GM18526 (cell line): ENCODE data around the gene IDH3G.

Experiments
- POLR2A ChIP-seq: IDR thresholded peaks from 3 replicates; pipeline ENCODE4 v1.6.1; 2011; ENCODE audit not compliant: insufficient read length; ENCODE audit errors: extremely low read depth

Gene IDH3G

GRCh38 chrX:153794018-153794896, at the start of gene IDH3G, which contains the start of gene SSR4:
Gene IDH3G (minus strand): TSS chrX:153794375. CDS start chrX:153794326, 49 bp downstream.
Gene SSR4 (plus strand): TSS chrX:153794668. CDS start chrX:153794688, 20 bp downstream.
- TF ChIP-seq POLR2A = peak; percentile 56

DNA sequence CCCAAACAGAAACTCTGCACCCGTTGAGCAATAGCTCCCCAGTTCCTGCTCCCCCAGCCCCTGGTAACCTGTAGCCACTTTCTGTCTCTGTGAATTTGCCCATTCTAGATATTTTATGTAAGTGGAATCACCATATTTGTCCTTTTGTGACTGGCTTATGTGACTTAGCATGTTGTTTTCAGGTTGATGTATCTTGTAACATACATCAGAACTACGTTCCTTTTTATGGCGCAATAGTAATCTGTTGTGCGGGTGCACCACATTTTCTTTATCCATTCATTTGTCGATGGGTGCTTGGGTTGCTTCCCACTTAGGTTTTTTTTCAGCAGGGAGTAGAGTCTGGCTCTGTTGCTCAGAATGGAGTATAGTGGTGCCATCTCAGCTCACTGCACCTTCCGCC, 42.7 kb upstream of the IDH3G start:
- no peak for TF ChIP-seq POLR2A

GRCh38 chrX:153832728-153833127, 38.6 kb upstream of the IDH3G start:
- TF ChIP-seq POLR2A = no peak

- TF ChIP-seq POLR2A = no peak
These were observed 37.4 kb upstream of the IDH3G start for GRCh38 chrX:153831429-153832150.

DNA sequence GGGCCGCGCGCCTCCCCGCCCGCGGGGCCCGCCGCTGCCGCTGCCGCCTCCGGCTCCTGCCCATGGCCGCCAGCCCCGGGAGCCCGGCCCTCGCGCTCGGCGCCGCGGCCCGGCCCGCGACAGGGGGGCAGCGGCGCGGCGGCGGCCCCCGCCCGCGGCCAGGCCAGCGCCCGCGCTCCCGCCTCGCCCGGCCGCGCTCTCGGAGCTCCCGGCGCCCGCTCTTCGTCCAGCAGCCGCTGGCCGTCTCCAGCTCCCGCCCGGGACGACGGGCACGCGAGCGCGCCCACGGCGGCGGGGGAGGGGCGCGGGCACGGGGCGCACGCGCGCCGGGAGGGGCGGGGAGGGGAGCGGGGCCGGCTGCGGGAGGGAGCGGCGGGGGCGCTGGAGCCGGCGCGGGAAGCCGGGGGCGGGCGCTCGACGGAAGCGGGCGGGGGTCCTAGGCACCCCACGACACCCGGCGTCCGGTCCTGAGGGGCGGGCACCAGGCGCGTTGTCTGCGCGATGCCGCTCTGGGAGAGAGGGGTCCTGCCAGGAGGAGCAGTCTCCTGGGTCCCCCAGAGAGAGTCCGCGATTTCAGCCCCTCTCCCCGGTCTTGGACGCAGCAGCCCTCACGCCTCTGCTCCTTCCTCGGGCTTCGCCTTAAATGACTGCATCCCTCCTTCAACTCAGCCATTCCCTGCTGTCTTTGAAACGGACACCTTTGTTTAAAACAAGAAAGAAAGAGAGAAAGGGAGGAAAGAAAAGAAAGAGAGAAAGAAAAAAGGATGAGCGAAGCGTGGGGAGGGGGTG, 36.7 kb upstream of the IDH3G start:
- no peak for TF ChIP-seq POLR2A

GRCh38 chrX:153829799-153830639, 35.8 kb upstream of the IDH3G start, which contains the start of gene PDZD4:
Gene PDZD4 (minus strand): TSS chrX:153830544. CDS start chrX:153830298, 246 bp downstream.
- no peak for TF ChIP-seq POLR2A

DNA sequence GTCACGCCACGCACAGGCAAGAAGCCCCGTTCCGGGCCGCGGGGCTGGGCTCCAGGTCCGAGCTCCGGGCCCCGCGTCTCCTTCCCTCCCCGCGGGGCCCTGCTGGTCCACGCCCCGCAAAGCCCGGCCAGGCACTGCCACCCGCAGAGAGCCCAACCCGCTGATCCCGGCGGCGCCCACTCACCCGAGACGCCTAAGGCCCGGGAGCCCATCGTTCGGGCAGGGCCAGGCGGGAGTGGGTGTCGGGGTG, 35.3 kb upstream of the IDH3G start:
- no peak for TF ChIP-seq POLR2A

- TF ChIP-seq POLR2A = no peak
These were observed 34.8 kb upstream of the IDH3G start for GRCh38 chrX:153828723-153829548.

- TF ChIP-seq POLR2A = no peak
These were observed 34.1 kb upstream of the IDH3G start for GRCh38 chrX:153828308-153828707.

DNA sequence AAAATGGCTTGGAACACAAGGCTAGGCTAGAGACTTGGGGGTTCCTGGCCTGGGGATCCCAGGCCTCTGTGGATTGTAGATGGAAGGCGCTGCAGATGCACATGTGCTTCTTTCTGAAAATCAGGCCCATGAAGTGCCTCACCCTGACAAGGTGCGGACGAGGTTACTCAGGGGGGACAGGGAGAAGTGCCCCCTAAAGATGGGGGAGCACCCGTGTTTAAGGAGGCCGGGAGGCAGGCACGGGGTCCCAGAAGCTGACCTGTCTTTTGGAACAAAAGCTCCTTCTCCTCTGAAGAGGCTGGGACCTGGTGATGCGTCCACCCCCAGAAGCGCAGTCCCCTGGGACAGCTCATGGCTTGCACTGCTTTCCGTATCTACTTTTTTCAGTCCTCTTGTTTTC, 33.7 kb upstream of the IDH3G start:
- TF ChIP-seq POLR2A = no peak

DNA sequence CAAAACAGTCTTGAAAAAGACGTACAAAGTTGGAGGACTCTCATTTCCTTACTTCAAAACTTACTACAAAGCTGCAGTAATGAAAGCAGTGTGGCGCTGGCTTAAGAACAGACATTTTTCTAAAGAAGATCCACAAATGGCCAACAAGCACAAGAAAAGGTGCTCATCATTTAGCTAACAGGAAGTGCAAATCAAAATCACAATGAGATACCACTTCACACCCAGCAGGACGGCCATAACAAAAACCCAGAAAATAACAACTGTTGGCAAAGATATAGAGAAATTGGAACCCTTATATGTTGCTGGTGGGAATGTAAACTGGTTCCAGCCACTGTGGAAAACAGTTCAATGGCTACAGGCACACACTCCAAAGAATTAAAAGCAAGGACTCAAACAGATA, 32.8 kb upstream of the IDH3G start:
- no peak for TF ChIP-seq POLR2A

- no peak for TF ChIP-seq POLR2A
These were observed 30.9 kb upstream of the IDH3G start for GRCh38 chrX:153825042-153825441.

GRCh38 chrX:153824348-153824747, 30.2 kb upstream of the IDH3G start:
- TF ChIP-seq POLR2A = no peak

- TF ChIP-seq POLR2A = no peak
These were observed 26.9 kb upstream of the IDH3G start for GRCh38 chrX:153821066-153821465.
